ENCODE data around the gene FBN2. TPM values are rescaled to one million over a fixed set of nuclear protein-coding genes. Genes with fewer than 3 reads are reported as not detected.

Gene FBN2
- total and polyA plus RNA-seq, 2 donors (not counting 1 experiment from before 2014, with no cell fraction given), result 43.1 to 80.1 TPM

DNA sequence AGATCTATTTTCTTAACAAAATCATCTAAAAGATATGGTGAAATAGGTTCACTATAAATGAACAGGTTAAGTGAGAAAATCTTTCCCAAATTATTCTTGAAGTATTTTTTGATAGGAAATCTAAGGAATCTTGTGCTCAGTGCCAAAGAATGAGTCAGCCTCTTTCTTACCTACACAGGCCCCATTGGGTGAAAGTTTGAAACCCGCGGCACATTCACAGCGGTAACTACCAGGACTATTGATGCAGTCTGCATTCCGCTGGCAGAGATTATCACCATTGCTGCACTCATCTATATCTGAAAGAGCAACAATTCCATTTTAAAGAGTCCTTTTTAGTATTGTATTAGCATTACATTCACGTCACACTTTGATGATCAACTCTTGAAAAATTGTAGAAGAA is 232.7 kb downstream of the FBN2 start:
- H3K79me2 ChIP-seq (ENCODE audit: control insufficient read depth, insufficient read depth, low read length), result no peaks in the 10 kb centered on the region
- no peaks in the 10 kb centered on the region for H4K20me1 ChIP-seq (ENCODE audit: control insufficient read depth, extremely low read depth, insufficient read depth, low read length)
- TF ChIP-seq, protein P1, sequence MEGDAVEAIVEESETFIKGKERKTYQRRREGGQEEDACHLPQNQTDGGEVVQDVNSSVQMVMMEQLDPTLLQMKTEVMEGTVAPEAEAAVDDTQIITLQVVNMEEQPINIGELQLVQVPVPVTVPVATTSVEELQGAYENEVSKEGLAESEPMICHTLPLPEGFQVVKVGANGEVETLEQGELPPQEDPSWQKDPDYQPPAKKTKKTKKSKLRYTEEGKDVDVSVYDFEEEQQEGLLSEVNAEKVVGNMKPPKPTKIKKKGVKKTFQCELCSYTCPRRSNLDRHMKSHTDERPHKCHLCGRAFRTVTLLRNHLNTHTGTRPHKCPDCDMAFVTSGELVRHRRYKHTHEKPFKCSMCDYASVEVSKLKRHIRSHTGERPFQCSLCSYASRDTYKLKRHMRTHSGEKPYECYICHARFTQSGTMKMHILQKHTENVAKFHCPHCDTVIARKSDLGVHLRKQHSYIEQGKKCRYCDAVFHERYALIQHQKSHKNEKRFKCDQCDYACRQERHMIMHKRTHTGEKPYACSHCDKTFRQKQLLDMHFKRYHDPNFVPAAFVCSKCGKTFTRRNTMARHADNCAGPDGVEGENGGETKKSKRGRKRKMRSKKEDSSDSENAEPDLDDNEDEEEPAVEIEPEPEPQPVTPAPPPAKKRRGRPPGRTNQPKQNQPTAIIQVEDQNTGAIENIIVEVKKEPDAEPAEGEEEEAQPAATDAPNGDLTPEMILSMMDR (conservative IDR thresholded peaks at IDR 0.05 in 1 of 2, IDR thresholded peaks at IDR 0.05 in 1 of 2; ENCODE audit: low read depth in 1 of 2, low read length in 2 of 2), result no peak
- TF ChIP-seq EZH2 (IDR thresholded peaks at IDR 0.05; ENCODE audit: low read length, missing control alignments), result no peak
- H3K4me2 ChIP-seq (ENCODE audit: extremely low read depth, insufficient read depth, low read length), result no peak overlapping the region
- H3K4me1 ChIP-seq (ENCODE audit: control insufficient read depth, extremely low read depth, insufficient read depth, low read length), result no peaks in the 10 kb centered on the region
- H3K27me3 ChIP-seq (ENCODE audit: control insufficient read depth, insufficient read depth, low read length), result no peaks in the 10 kb centered on the region
- H3K27ac ChIP-seq (ENCODE audit: insufficient read depth, low read length), result no peak overlapping the region
- H3K9me3 ChIP-seq (ENCODE audit: control insufficient read depth, insufficient read depth, low read depth, low read length), result no peaks in the 10 kb centered on the region
- H3K4me3 ChIP-seq (replicated peaks in 1 of 4; ENCODE audit: control extremely low read depth in 1 of 4, insufficient read depth in 1 of 4, low read depth in 3 of 4, low read length in 4 of 4), result no peak overlapping the region
- no peak overlapping the region for H2AFZ ChIP-seq (ENCODE audit: low read length)
- H3K36me3 ChIP-seq (ENCODE audit: control insufficient read depth, insufficient read depth, low read length), result no peaks in the 10 kb centered on the region
- no peak overlapping the region for H3K9ac ChIP-seq (ENCODE audit: insufficient read depth, low read length)
- DNase-seq (ENCODE audit: low read depth in 2 of 2), result peak in 1 of 2 donors; percentile 23

DNA sequence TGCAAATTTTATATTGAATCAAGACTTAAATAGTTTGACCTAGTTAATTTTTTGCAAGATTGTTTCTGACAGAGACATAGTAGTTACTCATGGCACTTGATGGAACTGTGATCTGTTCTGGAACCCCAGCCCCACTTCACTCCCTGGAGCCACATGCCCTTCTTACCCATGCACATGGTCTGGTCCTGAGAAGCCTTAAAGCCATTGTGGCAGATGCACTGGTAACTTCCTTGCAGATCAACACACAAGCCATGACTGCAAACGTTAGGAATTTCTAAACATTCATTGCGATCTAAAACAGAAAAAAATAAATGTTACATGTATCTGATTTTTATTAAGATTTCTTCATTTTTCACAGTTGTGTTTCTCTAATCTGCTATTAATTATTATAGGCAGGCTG is 233.3 kb downstream of the FBN2 start:
- TF ChIP-seq, protein P1 (conservative IDR thresholded peaks at IDR 0.05 in 1 of 2, IDR thresholded peaks at IDR 0.05 in 1 of 2; ENCODE audit: low read depth in 1 of 2, low read length in 2 of 2), result no peak
- TF ChIP-seq EZH2 (IDR thresholded peaks at IDR 0.05; ENCODE audit: low read length, missing control alignments), result no peak
- H3K36me3 ChIP-seq (ENCODE audit: control insufficient read depth, insufficient read depth, low read length), result no peaks in the 10 kb centered on the region
- no peaks in the 10 kb centered on the region for H4K20me1 ChIP-seq (ENCODE audit: control insufficient read depth, extremely low read depth, insufficient read depth, low read length)
- H3K27me3 ChIP-seq (ENCODE audit: control insufficient read depth, insufficient read depth, low read length), result no peaks in the 10 kb centered on the region
- no peak overlapping the region for H3K4me3 ChIP-seq (replicated peaks in 1 of 4; ENCODE audit: control extremely low read depth in 1 of 4, insufficient read depth in 1 of 4, low read depth in 3 of 4, low read length in 4 of 4)
- no peaks in the 10 kb centered on the region for H3K9me3 ChIP-seq (ENCODE audit: control insufficient read depth, insufficient read depth, low read depth, low read length)
- no peak overlapping the region for H3K9ac ChIP-seq (ENCODE audit: insufficient read depth, low read length)
- DNase-seq (ENCODE audit: low read depth in 2 of 2), result peak in 1 of 2 donors; percentile 23
- H3K4me2 ChIP-seq (ENCODE audit: extremely low read depth, insufficient read depth, low read length), result no peak overlapping the region
- H3K27ac ChIP-seq (ENCODE audit: insufficient read depth, low read length), result no peak overlapping the region
- no peak overlapping the region for H2AFZ ChIP-seq (ENCODE audit: low read length)
- no peaks in the 10 kb centered on the region for H3K4me1 ChIP-seq (ENCODE audit: control insufficient read depth, extremely low read depth, insufficient read depth, low read length)
- H3K79me2 ChIP-seq (ENCODE audit: control insufficient read depth, insufficient read depth, low read length), result no peaks in the 10 kb centered on the region

DNA sequence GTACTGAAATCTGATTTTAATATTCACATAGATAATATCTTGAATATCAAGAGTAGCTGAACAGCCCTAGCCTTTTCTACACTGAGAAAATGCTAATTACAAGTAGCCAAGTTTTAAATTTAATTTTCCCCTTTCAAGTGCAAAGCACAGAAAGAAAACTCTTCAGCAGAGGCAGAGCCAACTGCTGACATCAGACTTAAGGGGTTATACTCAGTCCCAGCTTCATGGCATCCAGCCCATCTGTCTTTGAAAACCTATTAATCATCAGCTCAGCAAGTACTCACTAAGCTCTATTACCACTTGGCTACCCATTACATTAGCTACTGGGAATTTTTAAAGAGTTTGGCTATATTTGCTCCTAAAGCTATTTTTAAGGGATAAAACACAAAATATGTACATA is 234.0 kb downstream of the FBN2 start:
- H3K4me2 ChIP-seq (ENCODE audit: extremely low read depth, insufficient read depth, low read length), result no peak overlapping the region
- TF ChIP-seq EZH2 (IDR thresholded peaks at IDR 0.05; ENCODE audit: low read length, missing control alignments), result no peak
- TF ChIP-seq, protein P1 (conservative IDR thresholded peaks at IDR 0.05 in 1 of 2, IDR thresholded peaks at IDR 0.05 in 1 of 2; ENCODE audit: low read depth in 1 of 2, low read length in 2 of 2), result no peak
- DNase-seq (ENCODE audit: low read depth in 2 of 2), result peak; percentile 80 to 90

More for the DNA sequence above, 234.0 kb downstream of the FBN2 start:
- H3K36me3 ChIP-seq (ENCODE audit: control insufficient read depth, insufficient read depth, low read length), result no peaks in the 10 kb centered on the region
- no peaks in the 10 kb centered on the region for H3K79me2 ChIP-seq (ENCODE audit: control insufficient read depth, insufficient read depth, low read length)
- no peaks in the 10 kb centered on the region for H3K4me1 ChIP-seq (ENCODE audit: control insufficient read depth, extremely low read depth, insufficient read depth, low read length)
- no peaks in the 10 kb centered on the region for H4K20me1 ChIP-seq (ENCODE audit: control insufficient read depth, extremely low read depth, insufficient read depth, low read length)
- H3K9me3 ChIP-seq (ENCODE audit: control insufficient read depth, insufficient read depth, low read depth, low read length), result no peaks in the 10 kb centered on the region
- no peak overlapping the region for H3K27ac ChIP-seq (ENCODE audit: insufficient read depth, low read length)
- no peak overlapping the region for H3K9ac ChIP-seq (ENCODE audit: insufficient read depth, low read length)
- H3K27me3 ChIP-seq (ENCODE audit: control insufficient read depth, insufficient read depth, low read length), result no peaks in the 10 kb centered on the region
- H2AFZ ChIP-seq (ENCODE audit: low read length), result no peak overlapping the region
- H3K4me3 ChIP-seq (replicated peaks in 1 of 4; ENCODE audit: control extremely low read depth in 1 of 4, insufficient read depth in 1 of 4, low read depth in 3 of 4, low read length in 4 of 4), result no peak overlapping the region

Data from fibroblast of lung (primary cell).